ENCODE results near the gene POP7. TPM values are rescaled to one million over a fixed set of nuclear protein-coding genes. Genes with fewer than 3 reads are reported as not detected.

POP7 gene
- total RNA-seq, 1 experiment from 2014 or later = 79.2 TPM

- H3K9me3 Mint-ChIP-seq = no peaks in the 10 kb centered on the region
- DNase-seq (ENCODE audit: low spot score) = no peak
- ChIA-PET POLR2A (no interaction called here), CTCF (interaction anchor here (0.6 to 1.5 kb wide), 2 partner anchors 53 to 58 kb away, joined by 3 to 5 read pairs; no protein-coding TSS in a partner anchor)
- no peak for ATAC-seq
- H3K27me3 Mint-ChIP-seq (ENCODE audit: low read depth) = no peaks in the 10 kb centered on the region
- no peak overlapping the region for H3K4me3 Mint-ChIP-seq
- peaks cover 19% of the 10 kb centered on the region for H3K4me1 Mint-ChIP-seq
- peaks cover 27% of the 10 kb centered on the region for H3K36me3 Mint-ChIP-seq
- no peak overlapping the region for H3K27ac Mint-ChIP-seq
- TF ChIP-seq GTF2I (CRISPR knock-in tag; conservative IDR thresholded peaks at IDR 0.05) (no peak), TEAD1 (CRISPR knock-in tag; IDR thresholded peaks at IDR 0.05) (no peak), ZNF138 (CRISPR knock-in tag; conservative IDR thresholded peaks at IDR 0.05) (no peak)
These were observed 18.7 kb upstream of the POP7 start for GRCh38 chr7:100687261-100687660.

DNA sequence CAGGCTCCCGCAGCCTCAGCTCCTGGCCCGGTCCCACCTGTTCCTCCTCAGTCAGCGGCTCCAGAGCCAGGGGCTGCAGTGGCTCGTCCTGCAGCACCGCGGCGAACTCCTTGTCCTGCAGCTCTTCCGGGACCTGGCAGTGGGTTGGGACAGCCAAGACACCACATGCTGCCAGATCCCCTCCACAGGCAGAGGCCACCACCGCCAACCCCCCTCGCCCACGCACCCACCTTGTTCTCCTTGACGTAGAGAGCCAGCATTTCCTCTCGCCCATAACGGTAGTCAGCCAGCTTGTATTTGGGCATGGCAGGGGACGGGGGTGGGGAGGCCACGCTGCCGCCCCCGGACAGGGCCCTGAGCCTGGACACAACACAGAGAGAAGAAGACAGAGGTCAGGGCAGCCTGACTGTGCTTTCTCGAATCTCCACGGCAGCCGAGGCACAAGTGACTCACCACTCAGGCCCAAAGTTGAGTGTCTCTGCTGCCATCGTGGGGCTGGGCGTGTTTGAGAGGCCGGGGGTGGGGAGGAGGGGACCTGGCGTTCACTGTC, 18.1 kb upstream of the POP7 start:
- Mint-ChIP-seq H3K27me3 (ENCODE audit: low read depth) (no peaks in the 10 kb centered on the region), H3K4me3 (no peak overlapping the region), H3K4me1 (peaks cover 25% of the 10 kb centered on the region), H3K27ac (no peak overlapping the region), H3K9me3 (no peaks in the 10 kb centered on the region), H3K36me3 (peaks cover 31% of the 10 kb centered on the region)
- ATAC-seq (no peak), DNase-seq (ENCODE audit: low spot score) (no peak)
- POLR2A ChIA-PET = no interaction called here
- CTCF ChIA-PET = interaction anchor here (0.6 kb wide), 1 partner anchor 58 kb away, joined by 5 read pairs; no protein-coding TSS in a partner anchor
- TF ChIP-seq, protein P1, sequence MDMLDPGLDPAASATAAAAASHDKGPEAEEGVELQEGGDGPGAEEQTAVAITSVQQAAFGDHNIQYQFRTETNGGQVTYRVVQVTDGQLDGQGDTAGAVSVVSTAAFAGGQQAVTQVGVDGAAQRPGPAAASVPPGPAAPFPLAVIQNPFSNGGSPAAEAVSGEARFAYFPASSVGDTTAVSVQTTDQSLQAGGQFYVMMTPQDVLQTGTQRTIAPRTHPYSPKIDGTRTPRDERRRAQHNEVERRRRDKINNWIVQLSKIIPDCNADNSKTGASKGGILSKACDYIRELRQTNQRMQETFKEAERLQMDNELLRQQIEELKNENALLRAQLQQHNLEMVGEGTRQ (CRISPR knock-in tag; IDR thresholded peaks at IDR 0.05) = no peak
- TF ChIP-seq ETV6 (CRISPR knock-in tag; IDR thresholded peaks at IDR 0.05) (no peak), SP1 (CRISPR knock-in tag; conservative IDR thresholded peaks at IDR 0.05) (no peak), TP53 (CRISPR knock-in tag; IDR thresholded peaks at IDR 0.05) (no peak), JUN (CRISPR knock-in tag; IDR thresholded peaks at IDR 0.05) (no peak), KAT7 (CRISPR knock-in tag; IDR thresholded peaks at IDR 0.05; ENCODE audit: borderline replicate concordance) (no peak), IRF2 (CRISPR knock-in tag; IDR thresholded peaks at IDR 0.05; ENCODE audit: borderline replicate concordance, low read depth) (no peak), E2F4 (CRISPR knock-in tag; IDR thresholded peaks at IDR 0.05; ENCODE audit: borderline replicate concordance, low read depth) (no peak), NFYB (CRISPR knock-in tag; conservative IDR thresholded peaks at IDR 0.05; ENCODE audit: low read depth) (no peak), ZNF121 (CRISPR knock-in tag; IDR thresholded peaks at IDR 0.05) (no peak), GRHL2 (CRISPR knock-in tag; IDR thresholded peaks at IDR 0.05; ENCODE audit: insufficient replicate concordance, severe bottlenecking) (no peak), ATF3 (CRISPR knock-in tag; conservative IDR thresholded peaks at IDR 0.05) (no peak)
- TF ChIP-seq, protein P2, sequence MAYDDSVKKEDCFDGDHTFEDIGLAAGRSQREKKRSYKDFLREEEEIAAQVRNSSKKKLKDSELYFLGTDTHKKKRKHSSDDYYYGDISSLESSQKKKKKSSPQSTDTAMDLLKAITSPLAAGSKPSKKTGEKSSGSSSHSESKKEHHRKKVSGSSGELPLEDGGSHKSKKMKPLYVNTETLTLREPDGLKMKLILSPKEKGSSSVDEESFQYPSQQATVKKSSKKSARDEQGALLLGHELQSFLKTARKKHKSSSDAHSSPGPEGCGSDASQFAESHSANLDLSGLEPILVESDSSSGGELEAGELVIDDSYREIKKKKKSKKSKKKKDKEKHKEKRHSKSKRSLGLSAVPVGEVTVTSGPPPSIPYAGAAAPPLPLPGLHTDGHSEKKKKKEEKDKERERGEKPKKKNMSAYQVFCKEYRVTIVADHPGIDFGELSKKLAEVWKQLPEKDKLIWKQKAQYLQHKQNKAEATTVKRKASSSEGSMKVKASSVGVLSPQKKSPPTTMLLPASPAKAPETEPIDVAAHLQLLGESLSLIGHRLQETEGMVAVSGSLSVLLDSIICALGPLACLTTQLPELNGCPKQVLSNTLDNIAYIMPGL (CRISPR knock-in tag; IDR thresholded peaks at IDR 0.05) = no peak
- TF ChIP-seq, protein P3, sequence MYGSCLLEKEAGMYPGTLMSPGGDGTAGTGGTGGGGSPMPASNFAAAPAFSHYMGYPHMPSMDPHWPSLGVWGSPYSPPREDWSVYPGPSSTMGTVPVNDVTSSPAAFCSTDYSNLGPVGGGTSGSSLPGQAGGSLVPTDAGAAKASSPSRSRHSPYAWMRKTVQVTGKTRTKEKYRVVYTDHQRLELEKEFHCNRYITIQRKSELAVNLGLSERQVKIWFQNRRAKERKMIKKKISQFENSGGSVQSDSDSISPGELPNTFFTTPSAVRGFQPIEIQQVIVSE (CRISPR knock-in tag; IDR thresholded peaks at IDR 0.05; ENCODE audit: borderline replicate concordance) = no peak
- TF ChIP-seq, protein P4, sequence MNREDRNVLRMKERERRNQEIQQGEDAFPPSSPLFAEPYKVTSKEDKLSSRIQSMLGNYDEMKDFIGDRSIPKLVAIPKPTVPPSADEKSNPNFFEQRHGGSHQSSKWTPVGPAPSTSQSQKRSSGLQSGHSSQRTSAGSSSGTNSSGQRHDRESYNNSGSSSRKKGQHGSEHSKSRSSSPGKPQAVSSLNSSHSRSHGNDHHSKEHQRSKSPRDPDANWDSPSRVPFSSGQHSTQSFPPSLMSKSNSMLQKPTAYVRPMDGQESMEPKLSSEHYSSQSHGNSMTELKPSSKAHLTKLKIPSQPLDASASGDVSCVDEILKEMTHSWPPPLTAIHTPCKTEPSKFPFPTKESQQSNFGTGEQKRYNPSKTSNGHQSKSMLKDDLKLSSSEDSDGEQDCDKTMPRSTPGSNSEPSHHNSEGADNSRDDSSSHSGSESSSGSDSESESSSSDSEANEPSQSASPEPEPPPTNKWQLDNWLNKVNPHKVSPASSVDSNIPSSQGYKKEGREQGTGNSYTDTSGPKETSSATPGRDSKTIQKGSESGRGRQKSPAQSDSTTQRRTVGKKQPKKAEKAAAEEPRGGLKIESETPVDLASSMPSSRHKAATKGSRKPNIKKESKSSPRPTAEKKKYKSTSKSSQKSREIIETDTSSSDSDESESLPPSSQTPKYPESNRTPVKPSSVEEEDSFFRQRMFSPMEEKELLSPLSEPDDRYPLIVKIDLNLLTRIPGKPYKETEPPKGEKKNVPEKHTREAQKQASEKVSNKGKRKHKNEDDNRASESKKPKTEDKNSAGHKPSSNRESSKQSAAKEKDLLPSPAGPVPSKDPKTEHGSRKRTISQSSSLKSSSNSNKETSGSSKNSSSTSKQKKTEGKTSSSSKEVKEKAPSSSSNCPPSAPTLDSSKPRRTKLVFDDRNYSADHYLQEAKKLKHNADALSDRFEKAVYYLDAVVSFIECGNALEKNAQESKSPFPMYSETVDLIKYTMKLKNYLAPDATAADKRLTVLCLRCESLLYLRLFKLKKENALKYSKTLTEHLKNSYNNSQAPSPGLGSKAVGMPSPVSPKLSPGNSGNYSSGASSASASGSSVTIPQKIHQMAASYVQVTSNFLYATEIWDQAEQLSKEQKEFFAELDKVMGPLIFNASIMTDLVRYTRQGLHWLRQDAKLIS (CRISPR knock-in tag; IDR thresholded peaks at IDR 0.05; ENCODE audit: borderline replicate concordance) = no peak

Data from WTC11 (cell line).